RKO (cell line): ENCODE measurements around the gene ENGASE.

ENCODE experiments used
- DNase-seq: peaks from one replicate; pipeline ENCODE4 v3.0.0-alpha.2; 2016; ENCODE audit warnings: low spot score

ENGASE gene

GRCh38 chr17:79114458-79115301 is 40.1 kb downstream of the ENGASE start:
- DNase-seq, result no peak

GRCh38 chr17:79115487-79115886 is 40.9 kb downstream of the ENGASE start:
- DNase-seq, result no peak

GRCh38 chr17:79116575-79117368 is 42.1 kb downstream of the ENGASE start:
- peak; percentile 3 for DNase-seq

GRCh38 chr17:79117905-79118487 is 43.4 kb downstream of the ENGASE start:
- no peak for DNase-seq

GRCh38 chr17:79118924-79119323 is 44.3 kb downstream of the ENGASE start:
- DNase-seq, result no peak

- no peak for DNase-seq
Measured at GRCh38 chr17:79120259-79120658, 45.6 kb downstream of the ENGASE start.

GRCh38 chr17:79123988-79124387 is 49.4 kb downstream of the ENGASE start:
- no peak for DNase-seq

- no peak for DNase-seq
Measured at GRCh38 chr17:79124513-79125209, 50.0 kb downstream of the ENGASE start.

- no peak for DNase-seq
Measured at GRCh38 chr17:79125503-79125902, 50.9 kb downstream of the ENGASE start.

GRCh38 chr17:79126139-79126538 is 51.5 kb downstream of the ENGASE start:
- DNase-seq, result no peak

- DNase-seq, result no peak
Measured at GRCh38 chr17:79127534-79128135, 53.0 kb downstream of the ENGASE start.

GRCh38 chr17:79129523-79129922 is 54.9 kb downstream of the ENGASE start:
- DNase-seq, result no peak

GRCh38 chr17:79130536-79131273 is 56.1 kb downstream of the ENGASE start:
- DNase-seq, result no peak

- no peak for DNase-seq
Measured at GRCh38 chr17:79131274-79131635, 56.6 kb downstream of the ENGASE start.

GRCh38 chr17:79131701-79132100 is 57.1 kb downstream of the ENGASE start:
- no peak for DNase-seq

- DNase-seq, result no peak
Measured at GRCh38 chr17:79132271-79133064, 57.8 kb downstream of the ENGASE start.

GRCh38 chr17:79133214-79133613 is 58.6 kb downstream of the ENGASE start:
- DNase-seq, result no peak

- DNase-seq, result no peak
Measured at GRCh38 chr17:79133985-79134384, 59.4 kb downstream of the ENGASE start.

GRCh38 chr17:79135011-79135410 is 60.4 kb downstream of the ENGASE start:
- no peak for DNase-seq
